ENCODE results near the gene CDK5.

The CDK5 gene

DNA sequence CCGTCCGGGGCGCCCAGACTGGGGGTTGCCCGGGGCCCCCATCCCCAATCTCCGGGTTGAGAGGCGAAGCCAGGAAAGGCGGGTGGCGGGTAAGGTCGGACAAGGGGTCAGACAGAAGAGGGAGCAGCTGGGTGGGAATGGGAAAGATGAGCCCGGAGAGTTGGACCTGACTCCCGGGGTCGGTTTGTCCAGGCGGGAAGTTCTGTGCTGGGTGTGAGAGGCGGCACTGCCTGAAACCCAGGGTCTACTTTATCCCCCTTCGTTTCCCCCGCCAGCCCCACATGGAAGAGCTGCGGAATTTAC lies 2.4 kb upstream of the CDK5 start:
- TF ChIP-seq, protein P1, sequence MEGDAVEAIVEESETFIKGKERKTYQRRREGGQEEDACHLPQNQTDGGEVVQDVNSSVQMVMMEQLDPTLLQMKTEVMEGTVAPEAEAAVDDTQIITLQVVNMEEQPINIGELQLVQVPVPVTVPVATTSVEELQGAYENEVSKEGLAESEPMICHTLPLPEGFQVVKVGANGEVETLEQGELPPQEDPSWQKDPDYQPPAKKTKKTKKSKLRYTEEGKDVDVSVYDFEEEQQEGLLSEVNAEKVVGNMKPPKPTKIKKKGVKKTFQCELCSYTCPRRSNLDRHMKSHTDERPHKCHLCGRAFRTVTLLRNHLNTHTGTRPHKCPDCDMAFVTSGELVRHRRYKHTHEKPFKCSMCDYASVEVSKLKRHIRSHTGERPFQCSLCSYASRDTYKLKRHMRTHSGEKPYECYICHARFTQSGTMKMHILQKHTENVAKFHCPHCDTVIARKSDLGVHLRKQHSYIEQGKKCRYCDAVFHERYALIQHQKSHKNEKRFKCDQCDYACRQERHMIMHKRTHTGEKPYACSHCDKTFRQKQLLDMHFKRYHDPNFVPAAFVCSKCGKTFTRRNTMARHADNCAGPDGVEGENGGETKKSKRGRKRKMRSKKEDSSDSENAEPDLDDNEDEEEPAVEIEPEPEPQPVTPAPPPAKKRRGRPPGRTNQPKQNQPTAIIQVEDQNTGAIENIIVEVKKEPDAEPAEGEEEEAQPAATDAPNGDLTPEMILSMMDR (conservative IDR thresholded peaks at IDR 0.05; ENCODE audit: low read depth, low read length) = no peak
- no peak for DNase-seq (ENCODE audit: low read depth)
- peak overlapping the region; percentile 83 for H3K4me3 ChIP-seq (ENCODE audit: low read length)

DNA sequence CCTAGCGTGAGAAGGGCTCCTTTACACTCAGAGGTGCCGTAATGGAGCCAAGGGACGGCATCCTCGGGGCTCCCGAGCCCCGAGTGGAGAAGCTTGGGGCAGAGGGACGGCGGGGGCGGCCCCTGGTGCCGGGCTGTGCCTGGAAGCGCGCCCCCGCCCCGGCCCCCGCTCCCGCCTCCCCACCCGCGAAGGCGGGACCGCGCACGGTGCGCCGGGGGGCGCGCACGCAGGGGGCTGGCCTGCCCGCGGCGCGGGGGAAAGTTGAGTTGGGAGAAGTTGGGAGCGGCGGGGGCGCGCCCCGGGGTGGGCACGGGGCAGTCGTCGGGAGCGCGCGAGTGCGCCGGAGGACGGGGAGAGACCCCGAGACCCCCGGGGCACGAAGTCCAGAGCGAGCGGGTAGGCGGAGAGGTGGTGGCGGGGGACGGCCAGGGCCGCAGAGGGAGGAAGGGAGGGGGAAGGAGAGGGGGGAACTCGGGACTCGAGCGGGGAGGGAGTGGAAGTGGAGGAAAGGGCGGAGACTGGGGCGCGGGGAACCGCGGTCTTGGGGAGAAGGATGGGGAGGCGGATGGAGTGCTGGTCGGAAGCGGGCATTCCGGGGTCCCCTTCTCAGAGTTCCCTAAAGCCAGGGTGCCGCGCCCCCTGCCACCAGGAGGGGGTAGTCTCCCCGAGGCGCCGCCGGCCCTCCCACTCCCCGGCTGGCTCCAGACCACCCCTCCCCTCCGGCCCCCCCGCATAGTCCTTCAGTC lies 1.8 kb upstream of the CDK5 start, which contains the start of gene SLC4A2:
Gene SLC4A2 (plus strand): TSS at position 223 of the 746 bp plus-strand sequence. CDS start 2,399 bp downstream, outside the sequence.
- no peak for DNase-seq (ENCODE audit: low read depth)
- peak within 1 kb of the TSS; percentile 83 for H3K4me3 ChIP-seq (ENCODE audit: low read length)
- TF ChIP-seq, protein P1 (conservative IDR thresholded peaks at IDR 0.05; ENCODE audit: low read depth, low read length) = peak; percentile 53

DNA sequence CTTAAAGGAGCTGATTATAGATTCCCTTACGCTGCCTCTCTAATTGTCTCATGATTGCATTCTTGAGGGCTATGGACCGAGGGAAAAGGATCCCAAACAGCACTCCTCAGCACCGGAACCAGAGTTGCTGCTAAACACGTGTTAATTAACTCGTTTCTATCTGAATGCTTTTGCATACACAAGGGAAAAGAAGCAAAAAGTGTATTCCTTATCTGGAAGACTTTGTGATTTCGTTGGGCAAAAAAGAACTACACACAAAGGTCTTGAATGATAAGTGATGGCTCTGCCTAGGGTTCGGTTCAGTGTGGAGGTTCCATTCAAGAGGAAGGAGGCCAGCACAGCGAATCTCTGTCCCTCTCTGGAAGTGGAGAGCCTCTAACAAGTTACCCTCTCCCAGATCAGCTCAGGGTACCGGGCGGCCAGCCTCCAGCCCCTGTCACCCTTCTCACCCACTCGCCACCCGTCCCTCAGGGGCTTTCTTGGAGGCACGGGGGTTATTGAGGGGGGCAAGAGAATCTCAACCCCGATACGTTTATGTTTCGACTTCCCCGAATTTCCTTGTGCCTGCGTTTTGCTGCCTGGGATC lies 1.2 kb upstream of the CDK5 start:
- TF ChIP-seq, protein P1 (conservative IDR thresholded peaks at IDR 0.05; ENCODE audit: low read depth, low read length) = no peak
- DNase-seq (ENCODE audit: low read depth) = no peak
- H3K4me3 ChIP-seq (ENCODE audit: low read length) = peak overlapping the region; percentile 80

DNA sequence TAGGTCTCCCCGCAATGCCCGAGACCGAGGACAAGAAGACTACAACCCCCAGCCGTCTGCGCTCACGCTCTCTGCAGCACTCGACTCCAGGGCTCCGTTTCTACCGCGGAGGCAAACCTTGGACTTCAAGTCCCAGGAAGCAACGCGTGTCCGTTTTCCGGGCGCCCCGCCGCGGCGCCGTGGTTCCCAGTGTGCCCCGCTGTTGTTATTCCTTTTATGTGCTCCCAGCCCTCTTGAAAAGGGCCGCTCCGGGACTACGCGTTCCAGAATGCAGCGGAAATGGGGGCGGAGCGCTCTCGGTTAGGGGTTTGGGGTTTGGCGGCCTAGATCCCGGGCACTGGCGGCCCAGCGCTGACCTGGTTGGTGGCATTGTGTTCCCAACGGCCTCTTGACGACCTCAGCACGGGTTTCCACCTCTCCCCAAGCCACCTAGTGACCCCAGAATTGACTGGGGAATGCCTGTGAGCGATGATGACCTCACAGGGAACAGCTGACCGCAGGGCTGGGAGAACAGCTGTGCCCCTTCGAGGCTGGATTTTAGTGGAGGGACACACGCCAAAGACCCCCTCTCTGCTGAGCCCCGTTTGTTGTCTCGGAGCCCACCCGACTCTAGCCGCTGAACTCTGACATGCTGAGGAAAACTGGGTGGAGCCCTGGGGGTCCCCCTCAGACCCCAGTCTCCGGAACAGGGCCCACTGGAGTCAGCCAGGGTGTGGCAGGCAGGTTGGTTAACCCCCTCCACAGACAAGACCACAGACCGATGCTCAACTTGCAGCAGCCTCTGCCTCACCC lies 488 bp upstream of the CDK5 start:
- DNase-seq (ENCODE audit: low read depth) = peak; percentile 99
- TF ChIP-seq, protein P1 (conservative IDR thresholded peaks at IDR 0.05; ENCODE audit: low read depth, low read length) = no peak
- H3K4me3 ChIP-seq (ENCODE audit: low read length) = peak overlapping the region; percentile 80

DNA sequence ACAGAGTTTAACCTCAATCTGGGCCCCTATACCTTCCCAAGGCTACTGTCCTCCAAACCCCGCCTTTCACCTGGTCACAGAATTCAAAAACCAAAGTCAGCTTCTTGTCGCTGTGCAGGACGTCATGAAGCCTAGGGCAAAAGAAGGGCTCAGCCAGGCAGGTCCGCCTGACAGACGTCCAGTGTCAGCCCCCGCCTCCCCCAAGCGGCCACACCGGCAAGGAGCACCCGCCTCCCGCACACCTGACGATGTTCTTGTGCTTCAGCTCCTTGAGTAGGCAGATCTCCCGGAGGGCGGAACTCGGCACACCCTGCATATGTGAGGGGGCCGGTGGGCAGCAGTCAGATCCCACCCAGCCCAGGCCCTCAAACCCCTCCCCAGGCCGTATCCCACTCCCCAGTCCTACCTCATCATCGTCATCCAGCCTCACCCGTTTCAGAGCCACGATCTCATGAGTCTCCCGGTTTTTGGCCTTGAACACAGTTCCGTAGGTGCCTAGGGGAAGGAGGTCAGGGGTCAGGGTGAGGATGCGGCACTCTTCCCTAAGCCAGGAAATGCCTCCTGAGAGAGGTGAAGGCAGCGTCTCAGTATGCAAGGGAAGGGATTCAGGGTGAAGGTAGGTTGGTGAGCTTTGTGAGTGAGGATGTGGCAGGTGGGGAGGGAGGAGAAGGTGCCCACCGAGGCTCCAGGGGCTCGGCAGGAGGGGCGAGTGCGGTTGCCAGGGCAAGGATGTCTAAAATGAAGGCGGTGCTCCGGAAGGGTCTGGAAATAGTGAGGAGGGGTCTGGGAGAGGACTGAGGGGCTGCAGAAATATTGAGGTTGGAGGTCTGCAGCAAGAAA lies 811 bp downstream of the CDK5 start:
- DNase-seq (ENCODE audit: low read depth) = no peak
- peak overlapping the region; percentile 80 for H3K4me3 ChIP-seq (ENCODE audit: low read length)
- TF ChIP-seq, protein P1 (conservative IDR thresholded peaks at IDR 0.05; ENCODE audit: low read depth, low read length) = peak; percentile 6

DNA sequence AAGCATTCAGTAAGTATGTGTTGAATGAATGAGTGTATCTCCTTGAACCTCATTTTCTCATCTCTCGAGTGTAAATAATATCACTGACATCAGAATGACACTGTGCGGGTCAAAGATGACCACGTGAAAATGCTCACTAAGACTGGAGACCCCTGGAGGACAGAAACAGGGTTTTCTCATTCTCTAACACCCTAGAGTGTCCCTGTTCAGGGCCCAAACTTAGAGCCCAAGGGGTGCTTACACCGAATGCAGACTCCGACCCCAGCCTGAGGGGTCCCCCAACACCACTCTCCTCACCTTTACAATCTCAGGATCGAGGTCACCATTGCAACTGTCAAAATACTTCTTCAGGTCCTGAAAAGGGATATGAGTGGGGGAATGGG lies 1.4 kb downstream of the CDK5 start:
- DNase-seq (ENCODE audit: low read depth) = no peak
- TF ChIP-seq, protein P1 (conservative IDR thresholded peaks at IDR 0.05; ENCODE audit: low read depth, low read length) = no peak
- H3K4me3 ChIP-seq (ENCODE audit: low read length) = no peak overlapping the region

Measured in retinal pigment epithelial cell (primary cell).